ENCODE measurements around the gene C1QA. TPM values are rescaled to one million over a fixed set of nuclear protein-coding genes. Genes with fewer than 3 reads are reported as not detected.
"Not testable (repeated sequence)": the region's sequence is repeated elsewhere in the genome, so short reads cannot be mapped to it uniquely, and the experiment has no call there.

The C1QA gene
- polyA plus RNA-seq, 4 donors: 25.7 to 215 (median 108) TPM

GRCh38 chr1:22665752-22666151 is 29.3 kb downstream of the C1QA start:
- H3K27me3 ChIP-seq (ENCODE audit: control insufficient read depth in 3 of 3, insufficient read depth in 3 of 3, low read length in 3 of 3): peaks cover 0 to 2% (median 0%) of the 10 kb centered on the region in 3 donors
- H3K9me3 ChIP-seq (ENCODE audit: control insufficient read depth in 2 of 2, insufficient read depth in 1 of 2, low read depth in 1 of 2, low read length in 1 of 2): no peaks in the 10 kb centered on the region
- H3K4me3 ChIP-seq (ENCODE audit: low read depth in 1 of 3, low read length in 3 of 3): no peak overlapping the region
- WGBS, 3 donors: 18 to 44% (median 26%) methylated on average over 7 of the region's 7 CpGs
- H3K27ac ChIP-seq (ENCODE audit: low read depth in 1 of 3, low read length in 2 of 3): no peak overlapping the region
- no peak for FAIRE-seq
- no peaks in the 10 kb centered on the region for H3K36me3 ChIP-seq (ENCODE audit: control insufficient read depth in 3 of 3, insufficient read depth in 2 of 3, low read depth in 1 of 3, low read length in 3 of 3)
- no peaks in the 10 kb centered on the region for H3K4me1 ChIP-seq (ENCODE audit: control insufficient read depth in 3 of 3, insufficient read depth in 2 of 3, low read depth in 1 of 3, low read length in 2 of 3)
- DNase-seq: peak; percentile 44 to 59

GRCh38 chr1:22666412-22666811 is 30.0 kb downstream of the C1QA start:
- Histone ChIP-seq H3K4me1 (ENCODE audit: control insufficient read depth in 3 of 3, insufficient read depth in 2 of 3, low read depth in 1 of 3, low read length in 2 of 3) (no peaks in the 10 kb centered on the region), H3K27me3 (ENCODE audit: control insufficient read depth in 3 of 3, insufficient read depth in 3 of 3, low read length in 3 of 3) (peaks cover 0 to 2% (median 0%) of the 10 kb centered on the region in 3 donors), H3K9me3 (ENCODE audit: control insufficient read depth in 2 of 2, insufficient read depth in 1 of 2, low read depth in 1 of 2, low read length in 1 of 2) (no peaks in the 10 kb centered on the region), H3K36me3 (ENCODE audit: control insufficient read depth in 3 of 3, insufficient read depth in 2 of 3, low read depth in 1 of 3, low read length in 3 of 3) (no peaks in the 10 kb centered on the region), H3K4me3 (ENCODE audit: low read depth in 1 of 3, low read length in 3 of 3) (no peak overlapping the region), H3K27ac (ENCODE audit: low read depth in 1 of 3, low read length in 2 of 3) (no peak overlapping the region)
- FAIRE-seq: no peak
- DNase-seq: no peak
- WGBS, 3 donors: 61 to 75% (median 65%) methylated on average over 2 of the region's 2 CpGs

- H3K9me3 ChIP-seq (ENCODE audit: control insufficient read depth in 2 of 2, insufficient read depth in 1 of 2, low read depth in 1 of 2, low read length in 1 of 2); H3K36me3 ChIP-seq (ENCODE audit: control insufficient read depth in 3 of 3, insufficient read depth in 2 of 3, low read depth in 1 of 3, low read length in 3 of 3); DNase-seq; H3K4me1 ChIP-seq (ENCODE audit: control insufficient read depth in 3 of 3, insufficient read depth in 2 of 3, low read depth in 1 of 3, low read length in 2 of 3); H3K4me3 ChIP-seq (ENCODE audit: low read depth in 1 of 3, low read length in 3 of 3); H3K27ac ChIP-seq (ENCODE audit: low read depth in 1 of 3, low read length in 2 of 3); FAIRE-seq; H3K27me3 ChIP-seq (ENCODE audit: control insufficient read depth in 3 of 3, insufficient read depth in 3 of 3, low read length in 3 of 3): not testable (repeated sequence)
- WGBS, 3 donors: 84 to 86% (median 85%) methylated on average over 2 of the region's 2 CpGs
Observed at GRCh38 chr1:22668840-22669239, 32.4 kb downstream of the C1QA start.

GRCh38 chr1:22670352-22670975 is 34.0 kb downstream of the C1QA start:
- H3K9me3 ChIP-seq (ENCODE audit: control insufficient read depth in 2 of 2, insufficient read depth in 1 of 2, low read depth in 1 of 2, low read length in 1 of 2): no peaks in the 10 kb centered on the region
- FAIRE-seq (no peak), DNase-seq (peak in 1 of 2 donors; percentile 29)

GRCh38 chr1:22671999-22672398 is 35.6 kb downstream of the C1QA start:
- FAIRE-seq (no peak), DNase-seq (no peak)
- Histone ChIP-seq H3K27me3 (ENCODE audit: control insufficient read depth in 3 of 3, insufficient read depth in 3 of 3, low read length in 3 of 3) (peaks cover 0 to 5% (median 2%) of the 10 kb centered on the region in 3 donors), H3K9me3 (ENCODE audit: control insufficient read depth in 2 of 2, insufficient read depth in 1 of 2, low read depth in 1 of 2, low read length in 1 of 2) (no peaks in the 10 kb centered on the region), H3K4me1 (ENCODE audit: control insufficient read depth in 3 of 3, insufficient read depth in 2 of 3, low read depth in 1 of 3, low read length in 2 of 3) (peaks cover 0 to 17% (median 0%) of the 10 kb centered on the region in 3 donors), H3K4me3 (ENCODE audit: low read depth in 1 of 3, low read length in 3 of 3) (no peak overlapping the region), H3K27ac (ENCODE audit: low read depth in 1 of 3, low read length in 2 of 3) (no peak overlapping the region), H3K36me3 (ENCODE audit: control insufficient read depth in 3 of 3, insufficient read depth in 2 of 3, low read depth in 1 of 3, low read length in 3 of 3) (no peaks in the 10 kb centered on the region)
- 89 to 93% (median 92%) methylated on average over 4 of the region's 4 CpGs for WGBS, 3 donors

More at GRCh38 chr1:22670352-22670975, 34.0 kb downstream of the C1QA start:
- no peak overlapping the region for H3K27ac ChIP-seq (ENCODE audit: low read depth in 1 of 3, low read length in 2 of 3)
- H3K4me3 ChIP-seq (ENCODE audit: low read depth in 1 of 3, low read length in 3 of 3): no peak overlapping the region
- peaks cover 0 to 6% (median 0%) of the 10 kb centered on the region in 3 donors for H3K4me1 ChIP-seq (ENCODE audit: control insufficient read depth in 3 of 3, insufficient read depth in 2 of 3, low read depth in 1 of 3, low read length in 2 of 3)
- WGBS, 3 donors: 61 to 82% (median 67%) methylated on average over 12 of the region's 12 CpGs
- H3K36me3 ChIP-seq (ENCODE audit: control insufficient read depth in 3 of 3, insufficient read depth in 2 of 3, low read depth in 1 of 3, low read length in 3 of 3): no peaks in the 10 kb centered on the region
- H3K27me3 ChIP-seq (ENCODE audit: control insufficient read depth in 3 of 3, insufficient read depth in 3 of 3, low read length in 3 of 3): peaks cover 0 to 5% (median 2%) of the 10 kb centered on the region in 3 donors

- peaks cover 0 to 5% (median 0%) of the 10 kb centered on the region in 3 donors for H3K27me3 ChIP-seq (ENCODE audit: control insufficient read depth in 3 of 3, insufficient read depth in 3 of 3, low read length in 3 of 3)
- WGBS, 3 donors: 14 to 30% (median 21%) methylated on average over 16 to 17 of the region's 17 CpGs
- FAIRE-seq: no peak
Observed at GRCh38 chr1:22673486-22674409, 37.3 kb downstream of the C1QA start.

GRCh38 chr1:22674410-22674749 is 38.0 kb downstream of the C1QA start:
- no peaks in the 10 kb centered on the region for H3K9me3 ChIP-seq (ENCODE audit: control insufficient read depth in 2 of 2, insufficient read depth in 1 of 2, low read depth in 1 of 2, low read length in 1 of 2)
- peaks cover 0 to 26% (median 0%) of the 10 kb centered on the region in 3 donors for H3K4me1 ChIP-seq (ENCODE audit: control insufficient read depth in 3 of 3, insufficient read depth in 2 of 3, low read depth in 1 of 3, low read length in 2 of 3)
- FAIRE-seq (no peak), DNase-seq (no peak)
- peaks cover 0 to 5% (median 0%) of the 10 kb centered on the region in 3 donors for H3K27me3 ChIP-seq (ENCODE audit: control insufficient read depth in 3 of 3, insufficient read depth in 3 of 3, low read length in 3 of 3)
- no peak overlapping the region for H3K4me3 ChIP-seq (ENCODE audit: low read depth in 1 of 3, low read length in 3 of 3)
- H3K27ac ChIP-seq (ENCODE audit: low read depth in 1 of 3, low read length in 2 of 3): no peak overlapping the region
- 7 to 38% (median 7%) methylated on average over 1 of the region's 1 CpG for WGBS, 3 donors
- no peaks in the 10 kb centered on the region for H3K36me3 ChIP-seq (ENCODE audit: control insufficient read depth in 3 of 3, insufficient read depth in 2 of 3, low read depth in 1 of 3, low read length in 3 of 3)

More at GRCh38 chr1:22673486-22674409, 37.3 kb downstream of the C1QA start:
- no peaks in the 10 kb centered on the region for H3K9me3 ChIP-seq (ENCODE audit: control insufficient read depth in 2 of 2, insufficient read depth in 1 of 2, low read depth in 1 of 2, low read length in 1 of 2)
- peak; percentile 77 to 85 for DNase-seq
- H3K4me1 ChIP-seq (ENCODE audit: control insufficient read depth in 3 of 3, insufficient read depth in 2 of 3, low read depth in 1 of 3, low read length in 2 of 3): peaks cover 0 to 26% (median 0%) of the 10 kb centered on the region in 3 donors
- H3K36me3 ChIP-seq (ENCODE audit: control insufficient read depth in 3 of 3, insufficient read depth in 2 of 3, low read depth in 1 of 3, low read length in 3 of 3): no peaks in the 10 kb centered on the region
- H3K4me3 ChIP-seq (ENCODE audit: low read depth in 1 of 3, low read length in 3 of 3): no peak overlapping the region
- H3K27ac ChIP-seq (ENCODE audit: low read depth in 1 of 3, low read length in 2 of 3): no peak overlapping the region

- Histone ChIP-seq H3K27ac (ENCODE audit: low read depth in 1 of 3, low read length in 2 of 3) (peak overlapping the region in 2 of 3 donors; percentile 47 to 79), H3K4me1 (ENCODE audit: control insufficient read depth in 3 of 3, insufficient read depth in 2 of 3, low read depth in 1 of 3, low read length in 2 of 3) (peaks cover 0 to 32% (median 0%) of the 10 kb centered on the region in 3 donors)
- not testable (repeated sequence) for FAIRE-seq; H3K9me3 ChIP-seq (ENCODE audit: control insufficient read depth in 2 of 2, insufficient read depth in 1 of 2, low read depth in 1 of 2, low read length in 1 of 2); DNase-seq; H3K27me3 ChIP-seq (ENCODE audit: control insufficient read depth in 3 of 3, insufficient read depth in 3 of 3, low read length in 3 of 3); H3K4me3 ChIP-seq (ENCODE audit: low read depth in 1 of 3, low read length in 3 of 3); H3K36me3 ChIP-seq (ENCODE audit: control insufficient read depth in 3 of 3, insufficient read depth in 2 of 3, low read depth in 1 of 3, low read length in 3 of 3)
- WGBS, 3 donors: 65 to 78% (median 70%) methylated on average over 15 of the region's 15 CpGs
Observed at GRCh38 chr1:22676151-22676550, 39.7 kb downstream of the C1QA start.

Measured in small intestine (tissue), 7 donors.